Neural crest cell (in vitro differentiated cells): ENCODE results near the gene LHFPL3. TPM values are rescaled to one million over a fixed set of nuclear protein-coding genes. Genes with fewer than 3 reads are reported as not detected.

Experiments used
- DNase-seq: peaks from one replicate; pipeline ENCODE4 v3.0.0; 2021; ENCODE audit warnings: low read depth, mixed read lengths, low spot score
- H3K27ac Mint-ChIP-seq: one replicate; pipeline ENCODE4 v1.8.0; 2021; ENCODE audit warnings: mild to moderate bottlenecking, mixed read lengths; ENCODE audit not compliant: unreplicated experiment
- H3K27me3 Mint-ChIP-seq: 2 replicates; pipeline ENCODE4 v1.8.0; 2021; ENCODE audit warnings: low read depth, mild to moderate bottlenecking, mixed read lengths
- H3K36me3 Mint-ChIP-seq: 2 replicates; pipeline ENCODE4 v1.8.0; 2021; ENCODE audit warnings: low read depth, mild to moderate bottlenecking, mixed read lengths
- H3K4me1 Mint-ChIP-seq: 2 replicates; pipeline ENCODE4 v1.8.0; 2021; ENCODE audit warnings: mixed read lengths
- H3K4me3 Mint-ChIP-seq: one replicate; pipeline ENCODE4 v1.8.0; 2021; ENCODE audit warnings: mild to moderate bottlenecking, mixed read lengths
- H3K9me3 Mint-ChIP-seq: 2 replicates; pipeline ENCODE4 v1.8.0; 2021; ENCODE audit warnings: mixed read lengths
- total RNA-seq: library from RNA; stranded (reverse); gene quantifications from 2 replicates; pipeline ENCODE4 v1.2.1, GENCODE V29; 2021
- TF ChIP-seq, protein P1 (sequence below): fragments of 200-600 bp; sonication (generic); conservative IDR thresholded peaks from 2 replicates; pipeline ENCODE4 v1.5.0; 2021; ENCODE audit warnings: antibody characterized with exemption, mild to moderate bottlenecking

Gene LHFPL3
- total RNA-seq, 1 donor from 2014 or later, result not detected

DNA sequence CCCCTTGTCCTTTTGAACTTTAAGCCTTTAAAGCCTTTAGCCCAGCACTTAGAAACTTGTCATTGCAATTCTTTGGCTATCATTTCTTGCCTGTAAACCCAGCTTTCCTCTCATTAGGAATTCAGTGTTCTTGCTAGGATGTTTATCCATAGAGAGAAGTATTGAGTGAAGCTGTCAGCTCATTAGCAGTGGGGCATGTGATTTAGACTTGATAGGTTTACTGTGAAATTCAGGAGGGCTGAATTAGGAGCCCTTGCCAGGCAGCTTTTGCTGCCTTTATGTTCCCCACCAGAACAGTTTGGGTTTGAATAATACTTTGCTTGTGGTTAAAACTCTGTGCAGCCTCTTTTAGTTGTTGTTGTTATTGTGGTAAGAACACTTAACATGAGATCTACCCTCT, 39.5 kb downstream of the LHFPL3 start:
- DNase-seq, result no peak
- TF ChIP-seq, protein P1, sequence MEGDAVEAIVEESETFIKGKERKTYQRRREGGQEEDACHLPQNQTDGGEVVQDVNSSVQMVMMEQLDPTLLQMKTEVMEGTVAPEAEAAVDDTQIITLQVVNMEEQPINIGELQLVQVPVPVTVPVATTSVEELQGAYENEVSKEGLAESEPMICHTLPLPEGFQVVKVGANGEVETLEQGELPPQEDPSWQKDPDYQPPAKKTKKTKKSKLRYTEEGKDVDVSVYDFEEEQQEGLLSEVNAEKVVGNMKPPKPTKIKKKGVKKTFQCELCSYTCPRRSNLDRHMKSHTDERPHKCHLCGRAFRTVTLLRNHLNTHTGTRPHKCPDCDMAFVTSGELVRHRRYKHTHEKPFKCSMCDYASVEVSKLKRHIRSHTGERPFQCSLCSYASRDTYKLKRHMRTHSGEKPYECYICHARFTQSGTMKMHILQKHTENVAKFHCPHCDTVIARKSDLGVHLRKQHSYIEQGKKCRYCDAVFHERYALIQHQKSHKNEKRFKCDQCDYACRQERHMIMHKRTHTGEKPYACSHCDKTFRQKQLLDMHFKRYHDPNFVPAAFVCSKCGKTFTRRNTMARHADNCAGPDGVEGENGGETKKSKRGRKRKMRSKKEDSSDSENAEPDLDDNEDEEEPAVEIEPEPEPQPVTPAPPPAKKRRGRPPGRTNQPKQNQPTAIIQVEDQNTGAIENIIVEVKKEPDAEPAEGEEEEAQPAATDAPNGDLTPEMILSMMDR, result no peak
- Mint-ChIP-seq H3K36me3 (no peaks in the 10 kb centered on the region), H3K9me3 (peaks cover 3% of the 10 kb centered on the region), H3K27ac (no peak overlapping the region), H3K4me1 (no peaks in the 10 kb centered on the region), H3K4me3 (no peak overlapping the region), H3K27me3 (peaks cover 10% of the 10 kb centered on the region)

DNA sequence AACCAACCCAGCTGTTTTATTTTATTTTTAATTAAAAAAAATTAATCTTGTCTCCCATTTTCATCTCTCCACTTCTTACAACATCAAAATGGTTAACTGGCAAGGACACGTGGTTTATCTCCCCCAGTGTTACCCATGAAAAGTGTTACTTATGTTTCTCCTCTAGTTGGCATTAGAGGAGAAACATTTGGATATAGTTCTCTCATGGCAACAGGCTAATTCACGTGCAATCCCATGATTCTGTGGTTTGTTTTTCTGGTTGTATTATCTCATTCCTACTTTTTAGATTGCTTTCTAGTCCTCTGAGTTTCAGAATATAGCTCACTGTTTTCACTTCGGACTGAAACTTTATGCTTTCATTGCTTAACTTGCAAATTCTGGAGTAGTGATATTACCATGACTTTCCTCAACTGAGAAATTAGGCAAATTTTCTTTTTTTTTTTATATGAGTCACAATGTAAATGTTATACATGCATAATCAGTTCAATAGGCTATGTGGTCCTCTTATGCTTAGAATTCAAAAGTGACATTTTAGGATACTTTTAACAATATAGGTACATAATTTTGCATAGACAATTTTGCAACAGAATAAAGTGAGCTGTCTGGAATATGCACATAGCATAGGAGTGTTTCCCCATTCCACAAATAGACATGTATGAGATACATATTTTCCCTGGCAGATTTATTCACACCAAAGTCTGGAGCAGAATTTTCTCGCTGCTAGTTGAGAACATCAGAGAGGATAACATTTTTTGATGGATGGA, 43.0 kb downstream of the LHFPL3 start:
- H3K27me3 Mint-ChIP-seq, result peaks cover 15% of the 10 kb centered on the region
- no peaks in the 10 kb centered on the region for H3K36me3 Mint-ChIP-seq
- no peaks in the 10 kb centered on the region for H3K9me3 Mint-ChIP-seq
- no peaks in the 10 kb centered on the region for H3K4me1 Mint-ChIP-seq
- H3K4me3 Mint-ChIP-seq, result no peak overlapping the region
- no peak overlapping the region for H3K27ac Mint-ChIP-seq
- no peak for DNase-seq
- TF ChIP-seq, protein P1, result no peak

GRCh38 chr7:104371980-104372357, 43.6 kb downstream of the LHFPL3 start:
- no peak overlapping the region for H3K27ac Mint-ChIP-seq
- no peak overlapping the region for H3K4me3 Mint-ChIP-seq
- H3K36me3 Mint-ChIP-seq, result no peaks in the 10 kb centered on the region
- H3K9me3 Mint-ChIP-seq, result no peaks in the 10 kb centered on the region
- DNase-seq, result no peak
- TF ChIP-seq, protein P1, result no peak
- peaks cover 18% of the 10 kb centered on the region for H3K27me3 Mint-ChIP-seq
- no peaks in the 10 kb centered on the region for H3K4me1 Mint-ChIP-seq

DNA sequence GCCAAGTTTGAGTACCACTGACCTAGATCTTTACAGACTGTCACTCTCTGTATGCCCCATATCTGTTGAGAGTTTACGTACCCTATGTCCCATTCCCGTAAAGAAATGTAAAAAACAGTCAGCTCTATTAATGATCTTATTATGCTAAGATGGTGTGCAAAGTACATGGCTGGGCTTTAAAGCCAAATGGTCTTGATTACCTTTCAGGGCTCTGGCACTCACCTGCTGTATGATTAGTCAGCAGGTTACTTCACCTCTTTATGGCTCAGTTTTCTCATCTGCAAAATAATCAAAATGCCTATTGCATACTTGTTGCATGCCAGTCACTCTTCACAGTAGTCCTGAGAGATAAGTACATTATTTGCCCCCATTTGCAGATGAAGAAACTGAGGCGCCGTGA, 54.2 kb downstream of the LHFPL3 start:
- Mint-ChIP-seq H3K4me1 (no peaks in the 10 kb centered on the region), H3K4me3 (no peak overlapping the region), H3K27me3 (peaks cover 15% of the 10 kb centered on the region), H3K27ac (no peak overlapping the region), H3K9me3 (peaks cover 10% of the 10 kb centered on the region), H3K36me3 (no peaks in the 10 kb centered on the region)
- TF ChIP-seq, protein P1, result no peak
- DNase-seq, result no peak

GRCh38 chr7:104386943-104387342, 58.5 kb downstream of the LHFPL3 start:
- Mint-ChIP-seq H3K4me3 (no peak overlapping the region), H3K4me1 (no peaks in the 10 kb centered on the region), H3K9me3 (peaks cover 18% of the 10 kb centered on the region), H3K27me3 (peaks cover 5% of the 10 kb centered on the region), H3K27ac (no peak overlapping the region), H3K36me3 (no peaks in the 10 kb centered on the region)
- no peak for DNase-seq
- TF ChIP-seq, protein P1, result no peak
